ENCODE results near the gene PPP1R9B. TPM values are rescaled to one million over a fixed set of nuclear protein-coding genes. Genes with fewer than 3 reads are reported as not detected.

PPP1R9B gene
- total RNA-seq, 1 experiment from 2014 or later = 112 TPM

DNA sequence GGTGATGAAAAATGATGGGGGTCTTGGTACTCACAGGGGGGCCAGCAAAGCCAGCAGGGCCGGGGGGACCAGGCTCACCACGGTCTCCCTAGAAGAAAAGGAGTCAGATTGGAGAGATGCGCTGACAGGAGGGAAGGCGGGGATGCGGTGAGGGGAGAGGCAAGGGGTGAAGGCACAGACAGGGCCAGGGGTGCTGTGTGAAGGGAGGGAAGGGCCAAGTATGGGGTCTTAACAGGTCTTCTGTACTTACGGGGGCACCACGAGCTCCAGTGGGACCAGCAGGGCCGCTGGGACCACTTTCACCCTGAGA is 39.8 kb upstream of the PPP1R9B start:
- ATAC-seq (no peak), DNase-seq (ENCODE audit: low read depth, low spot score) (no peak)
- H3K4me2 ChIP-seq (ENCODE audit: low read length) = no peak overlapping the region
- CTCF ChIA-PET = no interaction called here
- no peak overlapping the region for H3K9ac ChIP-seq (ENCODE audit: low read length)
- H3K9me3 ChIP-seq (ENCODE audit: control insufficient read depth in 1 of 2, insufficient read depth in 1 of 2, low read depth in 1 of 2, low read length in 2 of 2) = no peaks in the 10 kb centered on the region
- H3K36me3 ChIP-seq (ENCODE audit: control insufficient read depth in 1 of 2, insufficient read depth in 2 of 2, low read length in 2 of 2) = peaks cover 0 to 20% of the 10 kb centered on the region in 2 experiments; a peak in 2 of 4 replicates
- POLR2A ChIA-PET = no interaction called here
- intact Hi-C loops (cut with micrococcal nuclease) = no loop called here
- no peak overlapping the region for H3K27ac ChIP-seq (ENCODE audit: low read depth, low read length)
- TF ChIP-seq ATF3 (IDR thresholded peaks at IDR 0.05) = no peak
- TF ChIP-seq JUND (IDR thresholded peaks at IDR 0.05) = no peak
- TF ChIP-seq, protein P1, sequence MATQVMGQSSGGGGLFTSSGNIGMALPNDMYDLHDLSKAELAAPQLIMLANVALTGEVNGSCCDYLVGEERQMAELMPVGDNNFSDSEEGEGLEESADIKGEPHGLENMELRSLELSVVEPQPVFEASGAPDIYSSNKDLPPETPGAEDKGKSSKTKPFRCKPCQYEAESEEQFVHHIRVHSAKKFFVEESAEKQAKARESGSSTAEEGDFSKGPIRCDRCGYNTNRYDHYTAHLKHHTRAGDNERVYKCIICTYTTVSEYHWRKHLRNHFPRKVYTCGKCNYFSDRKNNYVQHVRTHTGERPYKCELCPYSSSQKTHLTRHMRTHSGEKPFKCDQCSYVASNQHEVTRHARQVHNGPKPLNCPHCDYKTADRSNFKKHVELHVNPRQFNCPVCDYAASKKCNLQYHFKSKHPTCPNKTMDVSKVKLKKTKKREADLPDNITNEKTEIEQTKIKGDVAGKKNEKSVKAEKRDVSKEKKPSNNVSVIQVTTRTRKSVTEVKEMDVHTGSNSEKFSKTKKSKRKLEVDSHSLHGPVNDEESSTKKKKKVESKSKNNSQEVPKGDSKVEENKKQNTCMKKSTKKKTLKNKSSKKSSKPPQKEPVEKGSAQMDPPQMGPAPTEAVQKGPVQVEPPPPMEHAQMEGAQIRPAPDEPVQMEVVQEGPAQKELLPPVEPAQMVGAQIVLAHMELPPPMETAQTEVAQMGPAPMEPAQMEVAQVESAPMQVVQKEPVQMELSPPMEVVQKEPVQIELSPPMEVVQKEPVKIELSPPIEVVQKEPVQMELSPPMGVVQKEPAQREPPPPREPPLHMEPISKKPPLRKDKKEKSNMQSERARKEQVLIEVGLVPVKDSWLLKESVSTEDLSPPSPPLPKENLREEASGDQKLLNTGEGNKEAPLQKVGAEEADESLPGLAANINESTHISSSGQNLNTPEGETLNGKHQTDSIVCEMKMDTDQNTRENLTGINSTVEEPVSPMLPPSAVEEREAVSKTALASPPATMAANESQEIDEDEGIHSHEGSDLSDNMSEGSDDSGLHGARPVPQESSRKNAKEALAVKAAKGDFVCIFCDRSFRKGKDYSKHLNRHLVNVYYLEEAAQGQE (IDR thresholded peaks at IDR 0.05; ENCODE audit: low read depth) = no peak
- TF ChIP-seq CBX3 (IDR thresholded peaks at IDR 0.05; ENCODE audit: low read depth) = no peak
- TF ChIP-seq YY1 (IDR thresholded peaks at IDR 0.05; ENCODE audit: extremely low read depth, insufficient replicate concordance, low read depth, low read length) = no peak
- TF ChIP-seq SRF (IDR thresholded peaks at IDR 0.05; ENCODE audit: low read depth) = no peak
- TF ChIP-seq TCF7L2 (IDR thresholded peaks at IDR 0.05; ENCODE audit: borderline replicate concordance, extremely low read depth, insufficient read depth, insufficient read length) = no peak
- TF ChIP-seq ELF1 (IDR thresholded peaks at IDR 0.05; ENCODE audit: borderline replicate concordance, low read depth) = no peak
- no peak for TF ChIP-seq EGR1 (IDR thresholded peaks at IDR 0.05; ENCODE audit: low read depth)
- TF ChIP-seq EZH2phosphoT487 (IDR thresholded peaks at IDR 0.05; ENCODE audit: borderline replicate concordance) = no peak
- no peak for TF ChIP-seq SIN3A (IDR thresholded peaks at IDR 0.05; ENCODE audit: low read depth)
- no peak for TF ChIP-seq ZNF274 (IDR thresholded peaks at IDR 0.05; ENCODE audit: low read depth, low read length)
- TF ChIP-seq CEBPB (IDR thresholded peaks at IDR 0.05; ENCODE audit: low read depth) = no peak
- H4K20me1 ChIP-seq (ENCODE audit: insufficient read depth) = no peaks in the 10 kb centered on the region
- no peaks in the 10 kb centered on the region for H3K27me3 ChIP-seq (ENCODE audit: insufficient read depth, low read length)
- RAD21 ChIA-PET (ENCODE audit: low non-redundant PET in 1 of 2, low total read pairs in 2 of 2, uncharacterized antibody in 2 of 2, unreplicated experiment in 2 of 2) = no interaction called here
- no peaks in the 10 kb centered on the region for H3K79me2 ChIP-seq (ENCODE audit: insufficient read depth, low read length)
- no peaks in the 10 kb centered on the region for H3K9me2 ChIP-seq (ENCODE audit: insufficient read depth)
- H2AFZ ChIP-seq (ENCODE audit: low read depth, low read length, poor library complexity, severe bottlenecking) = no peak overlapping the region
- no peak overlapping the region for H3K4me3 ChIP-seq (replicated peaks in 1 of 2; ENCODE audit: low read depth in 1 of 2, low read length in 2 of 2)
- no TSS peak for BruUV-seq (replicated peaks)
- H3K4me1 ChIP-seq (ENCODE audit: control insufficient read depth in 1 of 2, insufficient read depth in 2 of 2, low read length in 2 of 2) = no peaks in the 10 kb centered on the region

All from HCT116 (cell line).